GM20000 (cell line): ENCODE data around the gene TRIM47.

Experiments used
- DNase-seq: peaks from one replicate; pipeline ENCODE4 v3.0.0; 2012; ENCODE audit warnings: low spot score
- CTCF ChIP-seq: IDR thresholded peaks from 2 replicates; pipeline ENCODE4 v1.5.1; 2012; ENCODE audit warnings: mild to moderate bottlenecking, control low read depth; ENCODE audit errors: extremely low read depth, missing control alignments

TRIM47 gene

GRCh38 chr17:75904749-75905521 is 26.6 kb upstream of the TRIM47 start, which contains the start of gene MRPL38:
TSS of gene MRPL38 (minus strand) at chr17:75904884. CDS start at chr17:75904875, 9 bp downstream.
- TF ChIP-seq CTCF = peak; percentile 79

GRCh38 chr17:75902406-75902805 is 24.0 kb upstream of the TRIM47 start:
- TF ChIP-seq CTCF = no peak
- no peak for DNase-seq

More at GRCh38 chr17:75904749-75905521, 26.6 kb upstream of the TRIM47 start, which contains the start of gene MRPL38:
- peak; percentile 99 for DNase-seq

- DNase-seq = no peak
- TF ChIP-seq CTCF = no peak
Measured at GRCh38 chr17:75901727-75902126, 23.3 kb upstream of the TRIM47 start.

- DNase-seq = no peak
- no peak for TF ChIP-seq CTCF
Measured at GRCh38 chr17:75900691-75901533, 22.5 kb upstream of the TRIM47 start.

GRCh38 chr17:75899767-75900468 is 21.5 kb upstream of the TRIM47 start:
- no peak for TF ChIP-seq CTCF
- DNase-seq = no peak

GRCh38 chr17:75899353-75899752 is 21.0 kb upstream of the TRIM47 start:
- no peak for TF ChIP-seq CTCF
- DNase-seq = no peak
